D721Med (cell line): ENCODE results near the gene RNU5B-1.

ENCODE experiments used
- DNase-seq: peaks from one replicate; pipeline ENCODE4 v3.0.0; 2011; ENCODE audit warnings: low spot score; ENCODE audit not compliant: insufficient read length
- FAIRE-seq: peaks from 2 replicates; lab custom pipeline; 2011; peaks lifted over from hg19 to GRCh38; lab: Jason Lieb, UNC
- CTCF ChIP-seq: IDR thresholded peaks from 2 replicates; pipeline ENCODE4 v1.5.1; 2012; ENCODE audit warnings: mild to moderate bottlenecking, control low read depth; ENCODE audit not compliant: insufficient read depth; ENCODE audit errors: missing control alignments

Gene RNU5B-1

GRCh38 chr15:65289261-65289854, 15.1 kb upstream of the RNU5B-1 start:
- DNase-seq (no peak), FAIRE-seq (no peak)
- TF ChIP-seq CTCF, result no peak

- no peak for FAIRE-seq
Measured at GRCh38 chr15:65290228-65290627, 14.2 kb upstream of the RNU5B-1 start.

GRCh38 chr15:65292938-65293518, 11.4 kb upstream of the RNU5B-1 start:
- DNase-seq, result no peak
- FAIRE-seq, result no peak
- TF ChIP-seq CTCF, result no peak

More at GRCh38 chr15:65290228-65290627, 14.2 kb upstream of the RNU5B-1 start:
- DNase-seq, result no peak
- TF ChIP-seq CTCF, result no peak

GRCh38 chr15:65298731-65299130, 5.7 kb upstream of the RNU5B-1 start:
- FAIRE-seq, result no peak
- no peak for TF ChIP-seq CTCF
- no peak for DNase-seq

- no peak for FAIRE-seq
Measured at GRCh38 chr15:65300924-65301441, 3.5 kb upstream of the RNU5B-1 start.

GRCh38 chr15:65302061-65302460, 2.4 kb upstream of the RNU5B-1 start:
- DNase-seq (no peak), FAIRE-seq (no peak)
- TF ChIP-seq CTCF, result no peak

More at GRCh38 chr15:65300924-65301441, 3.5 kb upstream of the RNU5B-1 start:
- DNase-seq, result no peak
- TF ChIP-seq CTCF, result no peak
